GM23248 (cell line): ENCODE data around the gene CHST1.

ENCODE experiments used
- EZH2 ChIP-seq: fragments of 200-600 bp; sonication (generic); IDR thresholded peaks from 2 replicates; pipeline ENCODE4 v1.6.1; 2018; ENCODE audit warnings: antibody characterized with exemption, mild to moderate bottlenecking; ENCODE audit not compliant: insufficient read depth, poor library complexity, severe bottlenecking
- EZH2phosphoT487 ChIP-seq: fragments of 200-600 bp; sonication (generic); IDR thresholded peaks from 2 replicates; pipeline ENCODE4 v1.6.1; 2018; ENCODE audit warnings: antibody characterized with exemption, moderate library complexity, mild to moderate bottlenecking, low read depth; ENCODE audit not compliant: insufficient read depth

DNA sequence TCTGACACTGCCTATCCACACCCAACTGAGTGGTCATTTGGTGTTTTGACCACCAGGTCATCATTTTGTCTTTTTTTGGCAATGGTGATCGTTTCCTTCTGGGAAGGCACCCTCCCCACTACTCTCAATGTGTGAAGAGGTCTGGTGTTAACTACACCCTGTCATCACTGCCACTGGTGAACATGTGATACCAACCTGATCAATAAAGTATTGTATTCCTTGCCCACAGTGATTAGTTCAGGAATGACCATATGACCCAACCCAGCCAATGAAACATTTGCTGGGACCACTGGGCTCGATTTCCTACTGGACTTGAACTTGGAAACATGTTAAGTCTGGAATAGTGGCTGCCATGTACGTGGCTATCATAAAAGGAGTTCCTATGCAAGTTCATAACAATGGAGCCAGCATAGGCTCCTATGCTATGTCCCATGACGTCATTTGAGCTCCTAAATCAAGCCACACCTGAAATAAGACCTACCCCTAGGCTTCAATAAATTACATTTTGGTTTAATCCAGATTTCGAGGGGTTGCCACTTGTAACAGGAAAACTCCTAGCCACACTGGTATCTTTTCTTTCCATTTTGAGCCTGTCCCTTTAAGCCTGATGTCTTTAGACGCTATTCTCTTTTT lies 51.1 kb downstream of the CHST1 start:
- no peak for TF ChIP-seq EZH2phosphoT487
- TF ChIP-seq EZH2: no peak
